Colonic mucosa (tissue), 4 donors: ENCODE measurements around the gene PRCP. TPM values are rescaled to one million over a fixed set of nuclear protein-coding genes. Genes with fewer than 3 reads are reported as not detected.
"Not testable (repeated sequence)": the region's sequence is repeated elsewhere in the genome, so short reads cannot be mapped to it uniquely, and the experiment has no call there.

Experiments used
- DNase-seq: peaks from one replicate; pipeline ENCODE4 v3.0.0-alpha.2; 2020
- H3K27ac ChIP-seq: fragments of 200-600 bp; one replicate; pipeline ENCODE4 v1.8.0; 2021
- H3K27me3 ChIP-seq: fragments of 200-600 bp; one replicate; pipeline ENCODE4 v1.8.0; 2021
- H3K36me3 ChIP-seq: fragments of 200-600 bp; one replicate; pipeline ENCODE4 v1.8.0; 2021
- H3K4me1 ChIP-seq: fragments of 200-600 bp; one replicate; pipeline ENCODE4 v1.8.0; 2021; ENCODE audit warnings: mild to moderate bottlenecking
- H3K4me3 ChIP-seq: fragments of 200-600 bp; one replicate; pipeline ENCODE4 v1.8.0; 2021
- H3K9ac ChIP-seq, 2 donors: one replicate each; pipeline ENCODE4 v1.7.0; 2013; ENCODE audit warnings: control low read depth in 2 of 2, low read depth in 2 of 2, low read length in 2 of 2
- H3K9me3 ChIP-seq: fragments of 200-600 bp; one replicate; pipeline ENCODE4 v1.8.0; 2021
- intact Hi-C: fragments of 100-400 bp; cut with DNase I; formaldehyde crosslinking; loops from one replicate; pipeline ENCODE4 v1.14.1; 2022
- total RNA-seq, 2 donors: library from RNA; stranded (reverse); fragmentation: NEBNext Ultra II Directional in 1 of 2; extraction: Animal tissue kit (Norgen Biotek cat#: 25700) in 1 of 2; gene quantifications; one replicate each; pipeline ENCODE4 v1.2.1, GENCODE V29; 2021
- TF ChIP-seq, protein P1 (sequence below): fragments of 200-600 bp; IDR thresholded peaks from one replicate; pipeline ENCODE4 v1.8.0; 2022; ENCODE audit warnings: antibody characterized with exemption, mild to moderate bottlenecking
- donor health status: healthy.
- donor health status: DM: no; HTN: no; CAD: no.
- donor health status: DM: no; HTN: no; CAD: no.

PRCP gene
- total RNA-seq, 2 donors from 2014 or later: 24.9 to 41.3 TPM

DNA sequence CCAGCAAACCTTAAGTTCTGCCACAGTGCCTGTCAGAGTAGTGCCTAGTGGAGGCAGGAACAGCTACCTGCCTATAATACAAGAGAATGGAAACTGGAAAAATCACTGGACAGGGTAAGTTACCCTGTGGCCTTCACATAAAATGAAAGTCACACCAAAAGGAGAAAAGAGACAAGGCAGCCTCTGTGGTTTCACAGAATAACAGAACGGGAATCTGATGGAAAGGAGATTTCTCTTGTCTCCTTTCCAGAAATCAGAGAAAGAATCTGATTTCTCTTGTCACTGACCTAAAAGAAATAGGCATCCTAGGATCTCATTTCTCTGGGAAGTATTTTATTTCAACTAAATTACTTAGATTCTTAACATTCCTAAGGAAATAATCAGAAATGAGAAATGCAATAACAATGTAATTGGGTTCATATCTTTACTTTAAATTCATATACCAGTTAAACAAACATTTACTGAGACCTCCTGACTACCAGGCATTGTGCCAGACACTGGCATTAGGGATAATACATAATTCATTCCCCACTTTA lies 41.6 kb downstream of the PRCP start:
- DNase-seq: no peak
- Histone ChIP-seq H3K9ac (no peak overlapping the region), H3K9me3 (no peaks in the 10 kb centered on the region), H3K4me1 (no peaks in the 10 kb centered on the region), H3K27me3 (no peaks in the 10 kb centered on the region), H3K36me3 (no peaks in the 10 kb centered on the region), H3K27ac (no peak overlapping the region), H3K4me3 (no peak overlapping the region)
- TF ChIP-seq, protein P1, sequence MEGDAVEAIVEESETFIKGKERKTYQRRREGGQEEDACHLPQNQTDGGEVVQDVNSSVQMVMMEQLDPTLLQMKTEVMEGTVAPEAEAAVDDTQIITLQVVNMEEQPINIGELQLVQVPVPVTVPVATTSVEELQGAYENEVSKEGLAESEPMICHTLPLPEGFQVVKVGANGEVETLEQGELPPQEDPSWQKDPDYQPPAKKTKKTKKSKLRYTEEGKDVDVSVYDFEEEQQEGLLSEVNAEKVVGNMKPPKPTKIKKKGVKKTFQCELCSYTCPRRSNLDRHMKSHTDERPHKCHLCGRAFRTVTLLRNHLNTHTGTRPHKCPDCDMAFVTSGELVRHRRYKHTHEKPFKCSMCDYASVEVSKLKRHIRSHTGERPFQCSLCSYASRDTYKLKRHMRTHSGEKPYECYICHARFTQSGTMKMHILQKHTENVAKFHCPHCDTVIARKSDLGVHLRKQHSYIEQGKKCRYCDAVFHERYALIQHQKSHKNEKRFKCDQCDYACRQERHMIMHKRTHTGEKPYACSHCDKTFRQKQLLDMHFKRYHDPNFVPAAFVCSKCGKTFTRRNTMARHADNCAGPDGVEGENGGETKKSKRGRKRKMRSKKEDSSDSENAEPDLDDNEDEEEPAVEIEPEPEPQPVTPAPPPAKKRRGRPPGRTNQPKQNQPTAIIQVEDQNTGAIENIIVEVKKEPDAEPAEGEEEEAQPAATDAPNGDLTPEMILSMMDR: no peak
- intact Hi-C loops: no loop called here

DNA sequence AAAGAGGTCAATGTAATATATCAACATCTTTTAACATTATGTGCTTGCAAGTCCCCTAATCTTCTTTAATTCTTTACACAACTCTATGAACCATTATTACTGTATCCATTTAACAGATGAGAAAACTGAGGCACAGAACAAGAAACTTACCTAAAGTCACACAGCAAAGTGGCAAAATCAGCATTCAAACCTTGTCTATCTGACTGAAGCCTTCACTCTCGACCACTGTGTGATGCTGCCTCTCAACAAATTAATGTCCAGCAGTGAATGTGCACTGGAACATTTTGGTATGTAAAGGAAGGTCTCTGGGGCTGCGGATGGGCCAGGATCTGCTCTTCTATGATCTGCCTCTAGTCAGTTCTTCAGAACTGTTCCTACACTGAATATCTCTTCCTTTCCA lies 42.1 kb downstream of the PRCP start:
- H3K27ac ChIP-seq: no peak overlapping the region
- intact Hi-C loops: no loop called here

DNA sequence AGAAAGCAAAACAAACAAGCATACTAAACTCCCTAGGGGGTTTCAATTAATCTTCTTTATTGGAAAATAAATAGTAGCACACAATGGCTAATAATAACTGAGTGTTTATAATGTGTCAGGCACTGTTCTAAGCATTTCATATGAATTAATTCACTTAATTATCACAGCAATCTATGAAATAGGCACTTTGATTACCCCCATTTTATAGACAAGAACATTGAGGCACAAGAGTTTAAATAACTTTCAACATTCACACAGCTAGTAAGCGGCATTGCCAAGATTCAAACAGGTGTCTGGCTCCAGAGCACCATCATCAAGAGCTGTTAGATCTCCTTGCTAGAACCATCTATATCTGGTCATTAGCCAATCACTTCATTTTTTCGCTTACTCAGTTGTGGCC lies 43.1 kb downstream of the PRCP start:
- no peak overlapping the region for H3K27ac ChIP-seq
- intact Hi-C loops: no loop called here
- no peaks in the 10 kb centered on the region for H3K27me3 ChIP-seq
- no peaks in the 10 kb centered on the region for H3K4me1 ChIP-seq
- H3K4me3 ChIP-seq: no peak overlapping the region
- no peak overlapping the region for H3K9ac ChIP-seq
- DNase-seq: no peak
- TF ChIP-seq, protein P1: no peak
- H3K36me3 ChIP-seq: no peaks in the 10 kb centered on the region
- H3K9me3 ChIP-seq: no peaks in the 10 kb centered on the region

More for the DNA sequence above, 42.1 kb downstream of the PRCP start:
- Histone ChIP-seq H3K9me3 (no peaks in the 10 kb centered on the region), H3K4me3 (no peak overlapping the region), H3K9ac (no peak overlapping the region), H3K4me1 (no peaks in the 10 kb centered on the region), H3K27me3 (no peaks in the 10 kb centered on the region), H3K36me3 (no peaks in the 10 kb centered on the region)
- no peak for DNase-seq
- TF ChIP-seq, protein P1: no peak

GRCh38 chr11:82855616-82856015 lies 44.6 kb downstream of the PRCP start:
- intact Hi-C loops: no loop called here
- no peak for DNase-seq
- Histone ChIP-seq H3K4me3 (no peak overlapping the region), H3K9ac (no peak overlapping the region), H3K4me1 (no peaks in the 10 kb centered on the region), H3K9me3 (no peaks in the 10 kb centered on the region), H3K36me3 (no peaks in the 10 kb centered on the region), H3K27me3 (no peaks in the 10 kb centered on the region), H3K27ac (no peak overlapping the region)
- TF ChIP-seq, protein P1: no peak

GRCh38 chr11:82854916-82855315 lies 45.3 kb downstream of the PRCP start:
- H3K9me3 ChIP-seq, H3K27me3 ChIP-seq, DNase-seq, H3K9ac ChIP-seq, H3K27ac ChIP-seq, H3K4me1 ChIP-seq, H3K36me3 ChIP-seq, H3K4me3 ChIP-seq, intact Hi-C loops: not testable (repeated sequence)

GRCh38 chr11:82854242-82854641 lies 46.0 kb downstream of the PRCP start:
- DNase-seq: no peak
- no peaks in the 10 kb centered on the region for H3K27me3 ChIP-seq
- intact Hi-C loops: no loop called here

More at GRCh38 chr11:82854242-82854641, 46.0 kb downstream of the PRCP start:
- TF ChIP-seq, protein P1: no peak
- Histone ChIP-seq H3K36me3 (no peaks in the 10 kb centered on the region), H3K4me1 (no peaks in the 10 kb centered on the region), H3K9me3 (no peaks in the 10 kb centered on the region), H3K4me3 (no peak overlapping the region), H3K27ac (no peak overlapping the region), H3K9ac (no peak overlapping the region)
